ENCODE results near the gene UBA5. TPM values are rescaled to one million over a fixed set of nuclear protein-coding genes. Genes with fewer than 3 reads are reported as not detected.

UBA5 gene
- total RNA-seq, 1 donor from 2014 or later, result 19.9 TPM

GRCh38 chr3:132675408-132675807, 15.3 kb downstream of the UBA5 start:
- TF ChIP-seq CTCF (conservative IDR thresholded peaks at IDR 0.05; ENCODE audit: low read depth, low read length), result no peak
- H3K4me3 ChIP-seq (ENCODE audit: low read depth, low read length), result no peak overlapping the region
- DNase-seq (ENCODE audit: low read depth), result no peak

GRCh38 chr3:132679911-132680310, 19.8 kb downstream of the UBA5 start:
- no peak for TF ChIP-seq CTCF (conservative IDR thresholded peaks at IDR 0.05; ENCODE audit: low read depth, low read length)
- H3K4me3 ChIP-seq (ENCODE audit: low read depth, low read length), result no peak overlapping the region
- DNase-seq (ENCODE audit: low read depth), result no peak

- no peak for TF ChIP-seq CTCF (conservative IDR thresholded peaks at IDR 0.05; ENCODE audit: low read depth, low read length)
- no peak overlapping the region for H3K4me3 ChIP-seq (ENCODE audit: low read depth, low read length)
- no peak for DNase-seq (ENCODE audit: low read depth)
Measured at GRCh38 chr3:132681421-132681820, 21.3 kb downstream of the UBA5 start.

- no peak overlapping the region for H3K4me3 ChIP-seq (ENCODE audit: low read depth, low read length)
- no peak for DNase-seq (ENCODE audit: low read depth)
- no peak for TF ChIP-seq CTCF (conservative IDR thresholded peaks at IDR 0.05; ENCODE audit: low read depth, low read length)
Measured at GRCh38 chr3:132682201-132682600, 22.1 kb downstream of the UBA5 start.

GRCh38 chr3:132690040-132690439, 29.9 kb downstream of the UBA5 start:
- no peak for DNase-seq (ENCODE audit: low read depth)
- no peak for TF ChIP-seq CTCF (conservative IDR thresholded peaks at IDR 0.05; ENCODE audit: low read depth, low read length)
- no peak overlapping the region for H3K4me3 ChIP-seq (ENCODE audit: low read depth, low read length)

GRCh38 chr3:132694991-132695390, 34.9 kb downstream of the UBA5 start:
- H3K4me3 ChIP-seq (ENCODE audit: low read depth, low read length), result no peak overlapping the region
- no peak for TF ChIP-seq CTCF (conservative IDR thresholded peaks at IDR 0.05; ENCODE audit: low read depth, low read length)
- DNase-seq (ENCODE audit: low read depth), result no peak

- no peak for TF ChIP-seq CTCF (conservative IDR thresholded peaks at IDR 0.05; ENCODE audit: low read depth, low read length)
- DNase-seq (ENCODE audit: low read depth), result no peak
- H3K4me3 ChIP-seq (ENCODE audit: low read depth, low read length), result no peak overlapping the region
Measured at GRCh38 chr3:132695422-132695821, 35.3 kb downstream of the UBA5 start.
